ENCODE results near the gene HDLBP. TPM values are rescaled to one million over a fixed set of nuclear protein-coding genes. Genes with fewer than 3 reads are reported as not detected.

The HDLBP gene
- total and polyA plus RNA-seq, 2 experiments from 2014 or later, result 230 to 306 TPM

DNA sequence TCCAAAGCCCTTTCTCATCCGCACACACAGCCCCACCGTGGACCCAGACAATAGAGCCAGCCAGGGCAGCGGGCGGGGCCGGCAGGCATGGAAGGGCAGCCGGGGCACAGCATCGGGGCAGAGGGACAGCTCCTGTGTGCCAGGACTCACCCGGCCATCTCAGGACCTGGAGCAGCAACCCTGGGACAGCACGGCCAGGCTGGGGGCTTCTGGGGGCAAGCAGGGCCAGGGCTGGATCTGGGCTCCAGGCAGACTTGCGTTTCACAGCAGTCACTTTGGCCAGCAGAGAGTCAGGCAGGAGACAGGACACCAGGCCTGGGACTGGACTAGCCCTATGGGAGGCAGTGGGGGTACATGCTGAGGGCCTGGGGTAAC lies 111.5 kb downstream of the HDLBP start (continued):
- TF ChIP-seq, protein P1, sequence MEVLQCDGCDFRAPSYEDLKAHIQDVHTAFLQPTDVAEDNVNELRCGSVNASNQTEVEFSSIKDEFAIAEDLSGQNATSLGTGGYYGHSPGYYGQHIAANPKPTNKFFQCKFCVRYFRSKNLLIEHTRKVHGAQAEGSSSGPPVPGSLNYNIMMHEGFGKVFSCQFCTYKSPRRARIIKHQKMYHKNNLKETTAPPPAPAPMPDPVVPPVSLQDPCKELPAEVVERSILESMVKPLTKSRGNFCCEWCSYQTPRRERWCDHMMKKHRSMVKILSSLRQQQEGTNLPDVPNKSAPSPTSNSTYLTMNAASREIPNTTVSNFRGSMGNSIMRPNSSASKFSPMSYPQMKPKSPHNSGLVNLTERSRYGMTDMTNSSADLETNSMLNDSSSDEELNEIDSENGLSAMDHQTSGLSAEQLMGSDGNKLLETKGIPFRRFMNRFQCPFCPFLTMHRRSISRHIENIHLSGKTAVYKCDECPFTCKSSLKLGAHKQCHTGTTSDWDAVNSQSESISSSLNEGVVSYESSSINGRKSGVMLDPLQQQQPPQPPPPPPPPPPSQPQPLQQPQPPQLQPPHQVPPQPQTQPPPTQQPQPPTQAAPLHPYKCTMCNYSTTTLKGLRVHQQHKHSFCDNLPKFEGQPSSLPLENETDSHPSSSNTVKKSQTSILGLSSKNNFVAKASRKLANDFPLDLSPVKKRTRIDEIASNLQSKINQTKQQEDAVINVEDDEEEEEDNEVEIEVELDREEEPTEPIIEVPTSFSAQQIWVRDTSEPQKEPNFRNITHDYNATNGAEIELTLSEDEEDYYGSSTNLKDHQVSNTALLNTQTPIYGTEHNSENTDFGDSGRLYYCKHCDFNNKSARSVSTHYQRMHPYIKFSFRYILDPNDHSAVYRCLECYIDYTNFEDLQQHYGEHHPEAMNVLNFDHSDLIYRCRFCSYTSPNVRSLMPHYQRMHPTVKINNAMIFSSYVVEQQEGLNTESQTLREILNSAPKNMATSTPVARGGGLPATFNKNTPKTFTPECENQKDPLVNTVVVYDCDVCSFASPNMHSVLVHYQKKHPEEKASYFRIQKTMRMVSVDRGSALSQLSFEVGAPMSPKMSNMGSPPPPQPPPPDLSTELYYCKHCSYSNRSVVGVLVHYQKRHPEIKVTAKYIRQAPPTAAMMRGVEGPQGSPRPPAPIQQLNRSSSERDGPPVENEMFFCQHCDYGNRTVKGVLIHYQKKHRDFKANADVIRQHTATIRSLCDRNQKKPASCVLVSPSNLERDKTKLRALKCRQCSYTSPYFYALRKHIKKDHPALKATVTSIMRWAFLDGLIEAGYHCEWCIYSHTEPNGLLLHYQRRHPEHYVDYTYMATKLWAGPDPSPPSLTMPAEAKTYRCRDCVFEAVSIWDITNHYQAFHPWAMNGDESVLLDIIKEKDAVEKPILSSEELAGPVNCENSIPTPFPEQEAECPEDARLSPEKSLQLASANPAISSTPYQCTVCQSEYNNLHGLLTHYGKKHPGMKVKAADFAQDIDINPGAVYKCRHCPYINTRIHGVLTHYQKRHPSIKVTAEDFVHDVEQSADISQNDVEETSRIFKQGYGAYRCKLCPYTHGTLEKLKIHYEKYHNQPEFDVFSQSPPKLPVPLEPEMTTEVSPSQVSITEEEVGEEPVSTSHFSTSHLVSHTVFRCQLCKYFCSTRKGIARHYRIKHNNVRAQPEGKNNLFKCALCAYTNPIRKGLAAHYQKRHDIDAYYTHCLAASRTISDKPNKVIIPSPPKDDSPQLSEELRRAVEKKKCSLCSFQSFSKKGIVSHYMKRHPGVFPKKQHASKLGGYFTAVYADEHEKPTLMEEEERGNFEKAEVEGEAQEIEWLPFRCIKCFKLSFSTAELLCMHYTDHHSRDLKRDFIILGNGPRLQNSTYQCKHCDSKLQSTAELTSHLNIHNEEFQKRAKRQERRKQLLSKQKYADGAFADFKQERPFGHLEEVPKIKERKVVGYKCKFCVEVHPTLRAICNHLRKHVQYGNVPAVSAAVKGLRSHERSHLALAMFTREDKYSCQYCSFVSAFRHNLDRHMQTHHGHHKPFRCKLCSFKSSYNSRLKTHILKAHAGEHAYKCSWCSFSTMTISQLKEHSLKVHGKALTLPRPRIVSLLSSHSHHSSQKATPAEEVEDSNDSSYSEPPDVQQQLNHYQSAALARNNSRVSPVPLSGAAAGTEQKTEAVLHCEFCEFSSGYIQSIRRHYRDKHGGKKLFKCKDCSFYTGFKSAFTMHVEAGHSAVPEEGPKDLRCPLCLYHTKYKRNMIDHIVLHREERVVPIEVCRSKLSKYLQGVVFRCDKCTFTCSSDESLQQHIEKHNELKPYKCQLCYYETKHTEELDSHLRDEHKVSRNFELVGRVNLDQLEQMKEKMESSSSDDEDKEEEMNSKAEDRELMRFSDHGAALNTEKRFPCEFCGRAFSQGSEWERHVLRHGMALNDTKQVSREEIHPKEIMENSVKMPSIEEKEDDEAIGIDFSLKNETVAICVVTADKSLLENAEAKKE (CRISPR knock-in tag; IDR thresholded peaks at IDR 0.05), result no peak
- TF ChIP-seq STAT1 (IDR thresholded peaks at IDR 0.05; ENCODE audit: unreplicated experiment), result no peak

GRCh38 chr2:241203218-241204009 lies 112.1 kb downstream of the HDLBP start:
- Histone ChIP-seq H3K79me2 (replicated peaks; ENCODE audit: insufficient read depth) (no peaks in the 10 kb centered on the region), H3K4me3 (no peak overlapping the region), H3K4me1 (ENCODE audit: insufficient read depth) (no peaks in the 10 kb centered on the region), H3K9me2 (ENCODE audit: insufficient read depth) (no peaks in the 10 kb centered on the region), H3K27ac (ENCODE audit: low read depth) (no peak overlapping the region), H3K27me3 (ENCODE audit: insufficient read depth) (no peaks in the 10 kb centered on the region), H4K20me1 (replicated peaks; ENCODE audit: insufficient read depth) (no peaks in the 10 kb centered on the region), H3K36me3 (ENCODE audit: insufficient read depth) (no peaks in the 10 kb centered on the region), H3F3A (replicated peaks; ENCODE audit: low read depth) (no peaks in the 10 kb centered on the region), H3K4me2 (no peak overlapping the region), H2AFZ (no peak overlapping the region)
- Mint-ChIP-seq H3K27ac (peak overlapping the region; percentile 65; the same call in 1 of the 2 replicates), H3K9me3 (no peaks in the 10 kb centered on the region), H3K4me3 (no peak overlapping the region), H3K36me3 (ENCODE audit: low read depth) (no peaks in the 10 kb centered on the region), H3K4me1 (no peaks in the 10 kb centered on the region), H3K27me3 (ENCODE audit: insufficient read depth, low read depth, poor library complexity) (peaks cover 7% of the 10 kb centered on the region)
- TF ChIP-seq ZNF114 (CRISPR knock-in tag; IDR thresholded peaks at IDR 0.05), result no peak
- no peak for TF ChIP-seq POLR2AphosphoS5 (IDR thresholded peaks at IDR 0.05; ENCODE audit: low read depth)
- TF ChIP-seq, protein P2, sequence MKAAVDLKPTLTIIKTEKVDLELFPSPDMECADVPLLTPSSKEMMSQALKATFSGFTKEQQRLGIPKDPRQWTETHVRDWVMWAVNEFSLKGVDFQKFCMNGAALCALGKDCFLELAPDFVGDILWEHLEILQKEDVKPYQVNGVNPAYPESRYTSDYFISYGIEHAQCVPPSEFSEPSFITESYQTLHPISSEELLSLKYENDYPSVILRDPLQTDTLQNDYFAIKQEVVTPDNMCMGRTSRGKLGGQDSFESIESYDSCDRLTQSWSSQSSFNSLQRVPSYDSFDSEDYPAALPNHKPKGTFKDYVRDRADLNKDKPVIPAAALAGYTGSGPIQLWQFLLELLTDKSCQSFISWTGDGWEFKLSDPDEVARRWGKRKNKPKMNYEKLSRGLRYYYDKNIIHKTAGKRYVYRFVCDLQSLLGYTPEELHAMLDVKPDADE (IDR thresholded peaks at IDR 0.05), result no peak
- no peak for TF ChIP-seq EZH2 (IDR thresholded peaks at IDR 0.05; ENCODE audit: low read depth, unreplicated experiment)
- TF ChIP-seq EZH2phosphoT487 (IDR thresholded peaks at IDR 0.05; ENCODE audit: unreplicated experiment), result no peak
- TF ChIP-seq, protein P3, sequence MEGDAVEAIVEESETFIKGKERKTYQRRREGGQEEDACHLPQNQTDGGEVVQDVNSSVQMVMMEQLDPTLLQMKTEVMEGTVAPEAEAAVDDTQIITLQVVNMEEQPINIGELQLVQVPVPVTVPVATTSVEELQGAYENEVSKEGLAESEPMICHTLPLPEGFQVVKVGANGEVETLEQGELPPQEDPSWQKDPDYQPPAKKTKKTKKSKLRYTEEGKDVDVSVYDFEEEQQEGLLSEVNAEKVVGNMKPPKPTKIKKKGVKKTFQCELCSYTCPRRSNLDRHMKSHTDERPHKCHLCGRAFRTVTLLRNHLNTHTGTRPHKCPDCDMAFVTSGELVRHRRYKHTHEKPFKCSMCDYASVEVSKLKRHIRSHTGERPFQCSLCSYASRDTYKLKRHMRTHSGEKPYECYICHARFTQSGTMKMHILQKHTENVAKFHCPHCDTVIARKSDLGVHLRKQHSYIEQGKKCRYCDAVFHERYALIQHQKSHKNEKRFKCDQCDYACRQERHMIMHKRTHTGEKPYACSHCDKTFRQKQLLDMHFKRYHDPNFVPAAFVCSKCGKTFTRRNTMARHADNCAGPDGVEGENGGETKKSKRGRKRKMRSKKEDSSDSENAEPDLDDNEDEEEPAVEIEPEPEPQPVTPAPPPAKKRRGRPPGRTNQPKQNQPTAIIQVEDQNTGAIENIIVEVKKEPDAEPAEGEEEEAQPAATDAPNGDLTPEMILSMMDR (conservative IDR thresholded peaks at IDR 0.05; ENCODE audit: low read depth in 2 of 2), result no peak
- TF ChIP-seq NANOG (IDR thresholded peaks at IDR 0.05; ENCODE audit: borderline replicate concordance), result no peak
- no peak for TF ChIP-seq STAT1 (IDR thresholded peaks at IDR 0.05; ENCODE audit: unreplicated experiment)
- TF ChIP-seq CREB1 (CRISPR knock-in tag; IDR thresholded peaks at IDR 0.05; ENCODE audit: low read depth), result no peak
- ATAC-seq (no peak), DNase-seq (ENCODE audit: low spot score) (no peak)
